HG02840 (cell line): Measurements from ENCODE around the gene CAPN8.

ENCODE experiments used
- ATAC-seq: cut with Tn5 transposase; IDR thresholded peaks from one replicate; pipeline ENCODE4 v1.9.1; 2021; ENCODE audit warnings: mild to moderate bottlenecking, moderate library complexity, moderate number of reproducible peaks; ENCODE audit not compliant: unreplicated experiment, low FRiP score

CAPN8 gene

DNA sequence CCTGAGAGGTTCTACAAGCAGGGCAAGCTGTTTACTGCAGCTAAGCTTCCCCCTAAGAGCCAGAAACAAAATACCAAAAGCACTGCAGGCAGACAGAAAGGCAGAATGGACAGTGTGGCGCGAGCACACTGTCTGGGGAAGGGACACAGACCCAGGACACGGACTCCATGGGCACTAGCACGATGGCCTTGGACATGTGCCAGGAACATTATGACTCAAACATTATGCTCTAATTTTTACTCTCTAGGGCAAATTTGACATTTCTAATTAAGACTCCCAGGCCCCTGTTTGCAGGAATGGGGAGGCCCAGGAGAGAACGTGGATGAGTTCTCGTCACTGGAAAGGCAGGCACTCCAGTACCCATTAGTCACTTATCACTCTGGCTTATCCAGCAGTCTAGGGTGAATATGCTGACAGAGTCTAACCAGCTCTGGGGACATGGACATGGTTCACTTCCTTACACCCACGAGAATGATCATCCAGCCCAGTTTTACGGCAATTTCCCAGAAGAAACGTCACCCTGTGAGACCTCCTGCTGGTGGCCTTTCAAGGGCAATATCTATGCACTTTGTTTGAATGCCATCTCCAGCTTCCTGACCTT lies 45.1 kb downstream of the CAPN8 start:
- ATAC-seq = no peak

DNA sequence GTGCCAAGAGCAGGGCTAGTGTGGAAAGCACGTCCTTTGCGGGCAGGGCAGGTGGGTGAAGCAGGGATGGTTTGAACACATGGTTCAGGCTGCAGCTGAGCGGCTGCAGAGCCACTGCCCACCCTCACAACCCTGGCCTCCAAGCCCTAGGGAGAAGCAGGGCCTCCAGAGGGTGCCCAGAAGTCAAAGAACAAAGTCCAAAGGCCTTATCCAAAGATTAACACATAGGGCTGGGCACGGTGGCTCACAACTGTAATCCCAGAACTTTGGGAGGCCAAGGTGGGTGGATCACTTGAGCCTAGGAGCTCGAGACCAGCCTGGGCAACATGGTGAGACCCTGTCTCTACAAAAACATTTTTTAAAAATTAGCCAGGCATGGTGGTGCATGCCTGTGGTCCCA lies 46.8 kb downstream of the CAPN8 start:
- no peak for ATAC-seq

GRCh38 chr1:223617323-223618070 lies 48.0 kb downstream of the CAPN8 start:
- ATAC-seq = no peak

- ATAC-seq = no peak
Measured at GRCh38 chr1:223616586-223616985, 48.9 kb downstream of the CAPN8 start.

DNA sequence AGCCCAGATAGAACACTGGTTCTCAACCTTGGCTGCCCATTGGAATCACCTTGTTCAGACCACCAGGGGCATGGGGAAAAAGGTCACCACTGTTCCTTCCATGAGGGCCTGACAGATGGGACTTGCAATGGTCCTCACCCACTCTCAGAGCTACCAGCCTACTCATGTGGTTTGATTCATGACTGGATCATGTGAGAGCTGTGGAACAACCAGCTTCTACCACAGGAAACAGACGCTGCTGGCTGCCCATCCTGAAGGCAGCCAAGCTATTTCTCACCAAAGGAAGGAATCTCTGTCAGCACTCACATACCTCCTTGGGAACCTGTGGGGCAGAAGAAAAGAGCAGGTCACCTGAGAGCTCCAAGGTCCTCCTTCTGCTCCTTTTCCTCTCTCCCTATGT lies 53.6 kb downstream of the CAPN8 start:
- ATAC-seq = no peak

GRCh38 chr1:223609977-223610376 lies 55.5 kb downstream of the CAPN8 start:
- no peak for ATAC-seq

GRCh38 chr1:223609066-223609465 lies 56.4 kb downstream of the CAPN8 start:
- no peak for ATAC-seq

GRCh38 chr1:223558512-223558911 lies 107.0 kb downstream of the CAPN8 start:
- ATAC-seq = no peak

DNA sequence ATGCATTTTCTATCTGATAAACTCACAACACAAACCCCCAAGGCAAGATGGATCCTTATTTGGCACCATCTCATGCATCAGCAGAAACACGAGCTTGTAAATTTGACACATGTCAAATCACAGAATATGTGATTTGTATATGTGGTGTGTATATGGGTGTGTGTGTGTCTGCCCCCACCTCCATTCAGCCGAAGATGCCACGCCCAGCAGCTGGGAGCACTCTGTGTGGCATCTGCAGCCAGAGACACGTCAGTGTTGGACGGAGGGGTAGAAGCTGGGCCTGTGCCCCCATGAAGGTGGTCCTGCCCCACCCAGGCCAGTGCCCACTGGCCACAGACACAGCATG lies 108.4 kb downstream of the CAPN8 start:
- no peak for ATAC-seq

GRCh38 chr1:223556414-223557129 lies 108.9 kb downstream of the CAPN8 start:
- peak; percentile 78 for ATAC-seq

GRCh38 chr1:223553957-223554356 lies 111.5 kb downstream of the CAPN8 start:
- no peak for ATAC-seq

GRCh38 chr1:223551610-223552009 lies 113.9 kb downstream of the CAPN8 start:
- ATAC-seq = no peak

DNA sequence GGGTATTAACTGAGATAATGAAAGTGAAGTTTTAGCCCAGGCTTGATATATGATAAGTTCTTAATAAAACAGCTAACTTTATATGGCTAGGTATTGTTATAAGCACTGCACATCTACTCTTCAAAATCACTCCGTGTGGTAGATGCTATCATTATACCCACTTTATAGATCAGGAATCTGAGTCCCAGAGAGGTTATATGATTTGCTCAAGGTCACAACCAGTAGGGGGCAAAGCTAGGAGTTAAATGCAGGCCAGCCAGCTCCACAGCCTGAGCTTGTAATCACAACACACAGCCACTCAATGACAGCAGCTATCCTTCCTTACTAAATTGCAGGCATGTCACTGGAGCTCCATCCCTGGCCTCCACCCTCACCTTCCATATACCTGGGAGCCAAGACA lies 115.8 kb downstream of the CAPN8 start:
- no peak for ATAC-seq

DNA sequence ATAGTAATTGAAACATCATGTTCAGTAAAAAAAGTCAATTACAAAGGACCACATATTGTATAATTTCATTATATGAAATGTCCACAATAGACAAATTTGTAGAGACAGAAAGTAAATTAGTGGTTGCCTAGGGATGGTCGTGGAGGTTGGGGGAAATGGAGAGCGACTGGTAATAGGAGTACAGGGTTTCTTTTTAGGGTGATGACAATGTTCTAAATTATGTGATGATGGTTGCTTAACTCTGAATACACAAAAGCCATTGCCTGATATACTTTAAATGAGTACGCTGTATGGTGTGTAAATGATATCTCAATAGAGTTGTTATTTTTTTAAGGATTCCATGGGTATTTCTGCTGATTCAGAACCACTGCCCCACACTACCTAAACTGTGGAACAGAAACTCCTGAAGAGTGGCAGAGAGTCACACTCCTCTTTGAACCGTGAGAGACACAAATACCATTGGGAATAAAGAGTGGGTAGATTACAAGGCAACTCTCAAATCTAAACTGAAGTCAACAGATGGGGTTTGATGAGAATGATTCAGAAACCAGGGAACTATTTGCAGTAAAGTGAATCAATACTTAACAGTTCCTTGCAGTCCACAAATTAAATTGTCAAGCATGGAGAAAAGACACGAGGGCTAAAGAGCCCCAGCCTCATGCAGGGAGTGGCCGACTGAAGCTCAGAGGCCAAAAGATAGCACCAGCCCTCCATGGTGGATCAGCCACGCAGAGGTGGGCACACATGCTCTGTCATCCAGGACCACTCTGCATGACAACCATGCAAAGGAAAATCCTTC lies 118.0 kb downstream of the CAPN8 start:
- no peak for ATAC-seq

DNA sequence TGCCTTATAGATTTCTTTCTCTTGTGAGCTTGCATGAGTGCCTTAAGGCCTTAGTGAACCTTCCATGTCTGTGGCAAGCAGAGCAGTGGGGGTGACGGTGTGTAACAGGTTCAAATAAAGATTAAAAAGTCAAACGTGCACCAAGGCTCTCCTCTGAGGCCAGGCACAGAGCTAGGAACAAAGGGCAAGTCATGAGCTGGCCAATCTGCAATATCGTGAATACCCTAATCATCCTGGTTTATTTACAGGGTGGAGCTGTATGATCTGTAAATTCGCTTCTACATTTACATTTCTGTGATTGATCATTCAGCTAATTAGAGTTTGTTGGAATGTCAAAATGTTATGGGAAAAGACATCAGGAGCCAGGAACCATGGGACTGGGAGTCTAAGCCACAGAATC lies 120.2 kb downstream of the CAPN8 start:
- no peak for ATAC-seq

- ATAC-seq = no peak
Measured at GRCh38 chr1:223543560-223543959, 121.9 kb downstream of the CAPN8 start.

DNA sequence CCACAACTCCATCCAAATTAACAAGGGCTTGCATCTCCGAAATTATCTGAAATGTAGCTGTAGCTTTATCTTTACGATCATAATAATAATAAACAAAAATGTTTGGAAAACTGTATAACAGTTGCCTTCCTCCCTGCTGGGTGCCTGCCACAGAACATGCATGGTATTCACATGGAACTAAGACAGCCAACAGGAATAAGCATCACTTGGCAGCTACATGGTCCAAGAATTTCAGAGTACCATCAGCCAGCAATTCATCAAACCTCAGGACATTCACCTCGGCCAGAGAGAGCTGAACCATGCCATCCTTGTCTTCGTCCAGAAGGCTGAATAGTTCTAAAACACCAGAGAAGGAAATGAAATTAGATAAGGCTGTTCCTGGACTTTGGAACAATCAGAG lies 122.7 kb downstream of the CAPN8 start:
- ATAC-seq = no peak

GRCh38 chr1:223540485-223541106 lies 124.9 kb downstream of the CAPN8 start:
- no peak for ATAC-seq

DNA sequence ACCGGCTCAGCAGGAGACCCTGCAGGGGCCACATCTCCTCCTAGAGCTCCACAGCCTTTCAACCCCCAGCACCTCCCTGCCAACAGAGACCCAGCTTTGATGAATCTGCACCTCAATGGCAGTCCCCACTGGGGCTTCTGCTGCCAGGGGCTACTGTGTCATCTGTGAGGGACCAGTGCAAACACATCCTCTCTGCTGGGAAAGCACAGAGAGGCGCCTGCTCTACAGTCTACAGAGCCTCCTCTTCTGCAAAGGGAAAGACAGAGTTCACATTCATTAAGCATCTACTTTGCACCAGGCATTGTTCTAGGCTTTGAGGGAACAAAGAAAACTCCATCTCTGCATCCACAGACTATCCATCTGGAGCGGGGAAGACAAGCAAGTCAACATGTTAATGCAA lies 125.8 kb downstream of the CAPN8 start:
- no peak for ATAC-seq

- ATAC-seq = no peak
Measured at GRCh38 chr1:223538981-223539380, 126.5 kb downstream of the CAPN8 start.

- ATAC-seq = no peak
Measured at GRCh38 chr1:223535319-223535718, 130.2 kb downstream of the CAPN8 start.
